ENCODE data around the gene DMRTB1. TPM values are rescaled to one million over a fixed set of nuclear protein-coding genes. Genes with fewer than 3 reads are reported as not detected.

Gene DMRTB1
- total and polyA plus RNA-seq, 9 of the 15 experiments (the other 6 are each of a cell fraction or from before 2014, with no cell fraction given) = 0.06 to 0.35 (median 0.13) TPM; not detected in 3

- TF ChIP-seq, protein P1, sequence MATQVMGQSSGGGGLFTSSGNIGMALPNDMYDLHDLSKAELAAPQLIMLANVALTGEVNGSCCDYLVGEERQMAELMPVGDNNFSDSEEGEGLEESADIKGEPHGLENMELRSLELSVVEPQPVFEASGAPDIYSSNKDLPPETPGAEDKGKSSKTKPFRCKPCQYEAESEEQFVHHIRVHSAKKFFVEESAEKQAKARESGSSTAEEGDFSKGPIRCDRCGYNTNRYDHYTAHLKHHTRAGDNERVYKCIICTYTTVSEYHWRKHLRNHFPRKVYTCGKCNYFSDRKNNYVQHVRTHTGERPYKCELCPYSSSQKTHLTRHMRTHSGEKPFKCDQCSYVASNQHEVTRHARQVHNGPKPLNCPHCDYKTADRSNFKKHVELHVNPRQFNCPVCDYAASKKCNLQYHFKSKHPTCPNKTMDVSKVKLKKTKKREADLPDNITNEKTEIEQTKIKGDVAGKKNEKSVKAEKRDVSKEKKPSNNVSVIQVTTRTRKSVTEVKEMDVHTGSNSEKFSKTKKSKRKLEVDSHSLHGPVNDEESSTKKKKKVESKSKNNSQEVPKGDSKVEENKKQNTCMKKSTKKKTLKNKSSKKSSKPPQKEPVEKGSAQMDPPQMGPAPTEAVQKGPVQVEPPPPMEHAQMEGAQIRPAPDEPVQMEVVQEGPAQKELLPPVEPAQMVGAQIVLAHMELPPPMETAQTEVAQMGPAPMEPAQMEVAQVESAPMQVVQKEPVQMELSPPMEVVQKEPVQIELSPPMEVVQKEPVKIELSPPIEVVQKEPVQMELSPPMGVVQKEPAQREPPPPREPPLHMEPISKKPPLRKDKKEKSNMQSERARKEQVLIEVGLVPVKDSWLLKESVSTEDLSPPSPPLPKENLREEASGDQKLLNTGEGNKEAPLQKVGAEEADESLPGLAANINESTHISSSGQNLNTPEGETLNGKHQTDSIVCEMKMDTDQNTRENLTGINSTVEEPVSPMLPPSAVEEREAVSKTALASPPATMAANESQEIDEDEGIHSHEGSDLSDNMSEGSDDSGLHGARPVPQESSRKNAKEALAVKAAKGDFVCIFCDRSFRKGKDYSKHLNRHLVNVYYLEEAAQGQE (IDR thresholded peaks at IDR 0.05; ENCODE audit: borderline replicate concordance) = peak; percentile 26; the same call in 1 of the 2 replicates
- TF ChIP-seq, protein P1 (CRISPR knock-in tag; IDR thresholded peaks at IDR 0.05; ENCODE audit: low read depth) = no peak
- TF ChIP-seq MAZ (CRISPR knock-in tag; conservative IDR thresholded peaks at IDR 0.05 in 1 of 2, IDR thresholded peaks at IDR 0.05 in 1 of 2) (peak in 1 of 2 experiments; percentile 94; a peak in 2 of 4 replicates), ATF7 (IDR thresholded peaks at IDR 0.05) (peak; percentile 39; the same call in 1 of the 2 replicates), KHSRP (IDR thresholded peaks at IDR 0.05) (no peak), SUPT5H (IDR thresholded peaks at IDR 0.05) (no peak), CTBP1 (IDR thresholded peaks at IDR 0.05; ENCODE audit: borderline replicate concordance) (peak; percentile 69; the same call in 1 of the 2 replicates), CCNT2 (IDR thresholded peaks at IDR 0.05; ENCODE audit: borderline replicate concordance, extremely low read depth, insufficient read length, low read depth, low read length) (peak; percentile 34), ZNF232 (CRISPR knock-in tag; IDR thresholded peaks at IDR 0.05) (no peak), TBP (optimal IDR thresholded peaks at IDR 0.05; ENCODE audit: low read depth, low read length) (no peak), ZNF699 (CRISPR knock-in tag; IDR thresholded peaks at IDR 0.05; ENCODE audit: insufficient replicate concordance) (no peak), ZFP30 (CRISPR knock-in tag; IDR thresholded peaks at IDR 0.05; ENCODE audit: borderline replicate concordance) (no peak), EGR1 (conservative IDR thresholded peaks at IDR 0.05) (0 out of 2 replicates have a peak, but pooled peaks have one; percentile 15), RAD21 (CRISPR knock-in tag; conservative IDR thresholded peaks at IDR 0.05 in 1 of 2, IDR thresholded peaks at IDR 0.05 in 1 of 2) (peak in 1 of 2 experiments; percentile 55; a peak in 2 of 4 replicates), PCBP1 (IDR thresholded peaks at IDR 0.05; ENCODE audit: low read depth, low read length, poor library complexity, severe bottlenecking) (no peak)
- TF ChIP-seq, protein P2, sequence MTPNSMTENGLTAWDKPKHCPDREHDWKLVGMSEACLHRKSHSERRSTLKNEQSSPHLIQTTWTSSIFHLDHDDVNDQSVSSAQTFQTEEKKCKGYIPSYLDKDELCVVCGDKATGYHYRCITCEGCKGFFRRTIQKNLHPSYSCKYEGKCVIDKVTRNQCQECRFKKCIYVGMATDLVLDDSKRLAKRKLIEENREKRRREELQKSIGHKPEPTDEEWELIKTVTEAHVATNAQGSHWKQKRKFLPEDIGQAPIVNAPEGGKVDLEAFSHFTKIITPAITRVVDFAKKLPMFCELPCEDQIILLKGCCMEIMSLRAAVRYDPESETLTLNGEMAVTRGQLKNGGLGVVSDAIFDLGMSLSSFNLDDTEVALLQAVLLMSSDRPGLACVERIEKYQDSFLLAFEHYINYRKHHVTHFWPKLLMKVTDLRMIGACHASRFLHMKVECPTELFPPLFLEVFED (CRISPR knock-in tag; conservative IDR thresholded peaks at IDR 0.05) = no peak
These were observed 11.0 kb downstream of the DMRTB1 start (continued) for GRCh38 chr1:53470155-53470554.

Measured in K562 (cell line).